H1 (cell line): ENCODE data around the gene HSDL2. TPM values are rescaled to one million over a fixed set of nuclear protein-coding genes. Genes with fewer than 3 reads are reported as not detected.

ENCODE experiments used
- polyA plus RNA-seq, 7 experiments: library from polyadenylated mRNA; depleted of rRNA in 3 of 7; stranded (reverse) in 5 of 7; unstranded in 2 of 7; fragments of >200 nt in 5 of 7; fragments of 200-250 nt in 2 of 7; gene quantifications; 1 replicate in 5 of 7; 2 replicates in 1 of 7; 4 replicates in 1 of 7; pipeline versions ENCODE4 v1.2.1 to v1.2.3, GENCODE V29; 2011 to 2013; ENCODE audit warnings: missing spikeins in 2 of 7, mixed read lengths in 2 of 7
- total RNA-seq: library from RNA; stranded (reverse); fragmentation: NEBNext Ultra II Directional; extraction: Animal tissue kit (Norgen Biotek cat#: 25700); gene quantifications from 2 replicates; pipeline ENCODE4 v1.2.1, GENCODE V29; 2021
- TF ChIP-seq, protein P1 (sequence below), 3 experiments: IDR thresholded peaks; 1 replicate in 2 of 3; 2 replicates in 1 of 3; pipeline versions ENCODE4 v1.5.1 to v1.6.1; 2011; ENCODE audit warnings: low read length in 3 of 3, mild to moderate bottlenecking in 3 of 3, inconsistent platforms in 2 of 3, low read depth in 1 of 3, moderate library complexity in 1 of 3; ENCODE audit not compliant: insufficient read depth in 1 of 3; ENCODE audit errors: control extremely low read depth in 1 of 3

Gene HSDL2
- total and polyA plus RNA-seq, 2 of the 8 experiments (the other 6 are each of a cell fraction or from before 2014, with no cell fraction given), result 6.6 to 15.4 TPM

DNA sequence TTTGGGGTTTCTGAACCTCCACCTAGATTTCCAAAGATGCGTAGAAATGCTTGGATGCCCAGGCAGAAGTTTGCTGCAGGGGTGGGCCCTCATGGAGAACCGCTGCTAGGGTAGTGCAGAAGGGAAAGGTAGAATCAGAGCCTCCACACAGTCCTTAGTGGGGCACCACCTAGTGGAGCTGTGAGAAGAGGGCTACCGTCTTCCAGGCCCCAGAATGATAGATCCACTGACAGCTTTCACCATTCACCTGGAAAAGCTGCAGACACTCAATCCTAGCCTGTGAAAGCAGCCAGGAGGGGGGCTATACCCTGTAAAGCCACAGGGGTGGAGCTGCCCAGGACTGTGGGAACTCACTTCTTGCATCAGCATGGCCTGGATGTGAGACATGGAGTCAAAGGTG is 13.3 kb upstream of the HSDL2 start (continued):
- TF ChIP-seq, protein P1, sequence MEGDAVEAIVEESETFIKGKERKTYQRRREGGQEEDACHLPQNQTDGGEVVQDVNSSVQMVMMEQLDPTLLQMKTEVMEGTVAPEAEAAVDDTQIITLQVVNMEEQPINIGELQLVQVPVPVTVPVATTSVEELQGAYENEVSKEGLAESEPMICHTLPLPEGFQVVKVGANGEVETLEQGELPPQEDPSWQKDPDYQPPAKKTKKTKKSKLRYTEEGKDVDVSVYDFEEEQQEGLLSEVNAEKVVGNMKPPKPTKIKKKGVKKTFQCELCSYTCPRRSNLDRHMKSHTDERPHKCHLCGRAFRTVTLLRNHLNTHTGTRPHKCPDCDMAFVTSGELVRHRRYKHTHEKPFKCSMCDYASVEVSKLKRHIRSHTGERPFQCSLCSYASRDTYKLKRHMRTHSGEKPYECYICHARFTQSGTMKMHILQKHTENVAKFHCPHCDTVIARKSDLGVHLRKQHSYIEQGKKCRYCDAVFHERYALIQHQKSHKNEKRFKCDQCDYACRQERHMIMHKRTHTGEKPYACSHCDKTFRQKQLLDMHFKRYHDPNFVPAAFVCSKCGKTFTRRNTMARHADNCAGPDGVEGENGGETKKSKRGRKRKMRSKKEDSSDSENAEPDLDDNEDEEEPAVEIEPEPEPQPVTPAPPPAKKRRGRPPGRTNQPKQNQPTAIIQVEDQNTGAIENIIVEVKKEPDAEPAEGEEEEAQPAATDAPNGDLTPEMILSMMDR (IDR thresholded peaks at IDR 0.05; ENCODE audit: control extremely low read depth in 1 of 3, insufficient read depth in 1 of 3, low read depth in 1 of 3, low read length in 3 of 3), result peak; percentile 45 to 52 (median 45); a peak in 3 of 4 replicates
